ENCODE measurements around the gene ESRRG.

The ESRRG gene

GRCh38 chr1:216627252-216627651 lies 96.0 kb downstream of the ESRRG start:
- no peak for DNase-seq (ENCODE audit: low read depth)

- DNase-seq (ENCODE audit: low read depth) = no peak
Observed at GRCh38 chr1:216626394-216627067, 96.7 kb downstream of the ESRRG start.

- no peak for DNase-seq (ENCODE audit: low read depth)
Observed at GRCh38 chr1:216621536-216621935, 101.7 kb downstream of the ESRRG start.

- no peak for DNase-seq (ENCODE audit: low read depth)
Observed at GRCh38 chr1:216617081-216617875, 106.0 kb downstream of the ESRRG start.

GRCh38 chr1:216616425-216616824 lies 106.8 kb downstream of the ESRRG start:
- no peak for DNase-seq (ENCODE audit: low read depth)

GRCh38 chr1:216614011-216614934 lies 109.0 kb downstream of the ESRRG start:
- DNase-seq (ENCODE audit: low read depth) = no peak

- DNase-seq (ENCODE audit: low read depth) = no peak
Observed at GRCh38 chr1:216612291-216612690, 110.9 kb downstream of the ESRRG start.

GRCh38 chr1:216607067-216607697 lies 116.0 kb downstream of the ESRRG start:
- DNase-seq (ENCODE audit: low read depth) = no peak

GRCh38 chr1:216606047-216606637 lies 117.1 kb downstream of the ESRRG start:
- DNase-seq (ENCODE audit: low read depth) = no peak

GRCh38 chr1:216604771-216605170 lies 118.5 kb downstream of the ESRRG start:
- no peak for DNase-seq (ENCODE audit: low read depth)

GRCh38 chr1:216600730-216601609 lies 122.3 kb downstream of the ESRRG start:
- DNase-seq (ENCODE audit: low read depth) = no peak

- DNase-seq (ENCODE audit: low read depth) = no peak
Observed at GRCh38 chr1:216599851-216600250, 123.4 kb downstream of the ESRRG start.

GRCh38 chr1:216598448-216598847 lies 124.8 kb downstream of the ESRRG start:
- no peak for DNase-seq (ENCODE audit: low read depth)

- no peak for DNase-seq (ENCODE audit: low read depth)
Observed at GRCh38 chr1:216596281-216596862, 126.9 kb downstream of the ESRRG start.

GRCh38 chr1:216587715-216588114 lies 135.5 kb downstream of the ESRRG start:
- DNase-seq (ENCODE audit: low read depth) = no peak

GRCh38 chr1:216582151-216582550 lies 141.1 kb downstream of the ESRRG start:
- no peak for DNase-seq (ENCODE audit: low read depth)

GRCh38 chr1:216580538-216581057 lies 142.6 kb downstream of the ESRRG start:
- DNase-seq (ENCODE audit: low read depth) = no peak

- no peak for DNase-seq (ENCODE audit: low read depth)
Observed at GRCh38 chr1:216576234-216576937, 146.8 kb downstream of the ESRRG start.

GRCh38 chr1:216566641-216567205 lies 156.5 kb downstream of the ESRRG start:
- no peak for DNase-seq (ENCODE audit: low read depth)

Data from T follicular helper cell (primary cell).